ENCODE results near the gene DHX29.

DHX29 gene

GRCh38 chr5:55226027-55226933 lies 81.2 kb downstream of the DHX29 start:
- DNase-seq (ENCODE audit: insufficient read length, low spot score) (peak; percentile 86), FAIRE-seq (no peak)
- TF ChIP-seq CTCF (IDR thresholded peaks at IDR 0.05; ENCODE audit: insufficient read depth, missing control alignments) = peak; percentile 75

- FAIRE-seq = no peak
- DNase-seq (ENCODE audit: insufficient read length, low spot score) = no peak
- TF ChIP-seq CTCF (IDR thresholded peaks at IDR 0.05; ENCODE audit: insufficient read depth, missing control alignments) = no peak
Observed at GRCh38 chr5:55225346-55225745, 82.1 kb downstream of the DHX29 start.

- TF ChIP-seq CTCF (IDR thresholded peaks at IDR 0.05; ENCODE audit: insufficient read depth, missing control alignments) = no peak
- FAIRE-seq = no peak
- DNase-seq (ENCODE audit: insufficient read length, low spot score) = no peak
Observed at GRCh38 chr5:55223812-55224240, 83.7 kb downstream of the DHX29 start.

- DNase-seq (ENCODE audit: insufficient read length, low spot score) (no peak), FAIRE-seq (no peak)
- no peak for TF ChIP-seq CTCF (IDR thresholded peaks at IDR 0.05; ENCODE audit: insufficient read depth, missing control alignments)
Observed at GRCh38 chr5:55222985-55223811, 84.3 kb downstream of the DHX29 start.

- TF ChIP-seq CTCF (IDR thresholded peaks at IDR 0.05; ENCODE audit: insufficient read depth, missing control alignments) = no peak
- DNase-seq (ENCODE audit: insufficient read length, low spot score) (no peak), FAIRE-seq (no peak)
Observed at GRCh38 chr5:55222092-55222984, 85.2 kb downstream of the DHX29 start.

GRCh38 chr5:55220433-55221185 lies 86.9 kb downstream of the DHX29 start:
- DNase-seq (ENCODE audit: insufficient read length, low spot score) = no peak
- no peak for FAIRE-seq
- no peak for TF ChIP-seq CTCF (IDR thresholded peaks at IDR 0.05; ENCODE audit: insufficient read depth, missing control alignments)
